Ishikawa (cell line): ENCODE data around the gene FBXO17.

Source experiments
- CEBPB ChIP-seq: IDR thresholded peaks from 2 replicates; pipeline ENCODE4 v1.6.1; 2012
- NFIC ChIP-seq: IDR thresholded peaks from 2 replicates; pipeline ENCODE4 v1.6.1; 2012

- TF ChIP-seq NFIC (no peak), CEBPB (no peak)
These were observed 28.3 kb upstream of the FBXO17 start for GRCh38 chr19:39003796-39004195.
